Measurements from ENCODE around the gene WFIKKN1.

The WFIKKN1 gene

DNA sequence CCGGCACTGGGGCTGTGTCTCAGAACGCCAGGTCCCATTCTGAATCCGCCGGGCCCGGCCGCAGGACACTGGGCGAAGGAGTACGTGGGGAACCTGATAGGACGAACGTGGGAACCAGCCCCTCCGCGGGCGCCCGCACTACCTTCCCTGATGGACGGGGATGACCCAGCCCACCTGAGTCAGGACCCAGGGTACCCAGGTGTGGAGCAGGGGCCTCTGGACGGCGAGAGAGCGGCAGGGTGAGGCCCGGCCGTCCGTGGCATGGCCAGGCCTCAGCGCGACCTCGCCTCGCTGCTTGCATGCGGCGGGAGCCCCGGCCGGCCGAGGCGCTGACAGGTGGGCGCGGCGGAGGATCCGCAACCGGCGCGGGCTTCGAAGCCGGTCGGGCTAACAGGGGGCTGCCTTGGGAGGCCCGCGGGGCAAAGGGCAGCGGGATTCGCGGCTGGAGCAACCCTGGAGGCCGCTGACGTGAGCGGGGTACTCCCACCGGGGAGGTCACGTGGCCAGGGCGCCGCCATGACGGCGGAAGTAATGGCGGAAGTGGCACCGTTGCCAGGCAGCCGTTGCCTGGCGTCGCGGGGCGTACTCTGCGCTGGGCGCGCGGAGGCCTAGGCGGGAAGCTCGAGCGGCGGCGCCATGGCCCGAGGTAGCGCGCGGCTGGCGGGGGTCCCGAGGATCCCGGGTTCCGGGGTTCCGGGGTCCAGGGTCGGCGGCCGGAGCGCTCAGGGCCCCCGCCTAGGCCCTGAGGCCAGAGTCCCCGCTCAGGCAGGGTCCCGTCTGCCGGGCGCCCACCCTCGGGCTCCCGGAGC, 18.2 kb downstream of the WFIKKN1 start, which contains the start of gene WDR90 (continued):
- TF ChIP-seq, protein P1, sequence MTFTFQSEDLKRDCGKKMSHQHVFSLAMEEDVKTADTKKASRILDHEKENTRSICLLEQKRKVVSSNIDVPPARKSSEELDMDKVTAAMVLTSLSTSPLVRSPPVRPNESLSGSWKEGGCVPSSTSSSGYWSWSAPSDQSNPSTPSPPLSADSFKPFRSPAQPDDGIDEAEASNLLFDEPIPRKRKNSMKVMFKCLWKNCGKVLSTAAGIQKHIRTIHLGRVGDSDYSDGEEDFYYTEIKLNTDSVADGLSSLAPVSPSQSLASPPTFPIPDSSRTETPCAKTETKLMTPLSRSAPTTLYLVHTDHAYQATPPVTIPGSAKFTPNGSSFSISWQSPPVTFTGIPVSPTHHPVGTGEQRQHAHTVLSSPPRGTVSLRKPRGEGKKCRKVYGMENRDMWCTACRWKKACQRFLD (tag by site-specific recombination; IDR thresholded peaks at IDR 0.05), result no peak
- TF ChIP-seq, protein P2, sequence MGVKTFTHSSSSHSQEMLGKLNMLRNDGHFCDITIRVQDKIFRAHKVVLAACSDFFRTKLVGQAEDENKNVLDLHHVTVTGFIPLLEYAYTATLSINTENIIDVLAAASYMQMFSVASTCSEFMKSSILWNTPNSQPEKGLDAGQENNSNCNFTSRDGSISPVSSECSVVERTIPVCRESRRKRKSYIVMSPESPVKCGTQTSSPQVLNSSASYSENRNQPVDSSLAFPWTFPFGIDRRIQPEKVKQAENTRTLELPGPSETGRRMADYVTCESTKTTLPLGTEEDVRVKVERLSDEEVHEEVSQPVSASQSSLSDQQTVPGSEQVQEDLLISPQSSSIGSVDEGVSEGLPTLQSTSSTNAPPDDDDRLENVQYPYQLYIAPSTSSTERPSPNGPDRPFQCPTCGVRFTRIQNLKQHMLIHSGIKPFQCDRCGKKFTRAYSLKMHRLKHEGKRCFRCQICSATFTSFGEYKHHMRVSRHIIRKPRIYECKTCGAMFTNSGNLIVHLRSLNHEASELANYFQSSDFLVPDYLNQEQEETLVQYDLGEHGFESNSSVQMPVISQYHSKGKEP (tag by site-specific recombination; IDR thresholded peaks at IDR 0.05), result no peak
- TF ChIP-seq, protein P3, sequence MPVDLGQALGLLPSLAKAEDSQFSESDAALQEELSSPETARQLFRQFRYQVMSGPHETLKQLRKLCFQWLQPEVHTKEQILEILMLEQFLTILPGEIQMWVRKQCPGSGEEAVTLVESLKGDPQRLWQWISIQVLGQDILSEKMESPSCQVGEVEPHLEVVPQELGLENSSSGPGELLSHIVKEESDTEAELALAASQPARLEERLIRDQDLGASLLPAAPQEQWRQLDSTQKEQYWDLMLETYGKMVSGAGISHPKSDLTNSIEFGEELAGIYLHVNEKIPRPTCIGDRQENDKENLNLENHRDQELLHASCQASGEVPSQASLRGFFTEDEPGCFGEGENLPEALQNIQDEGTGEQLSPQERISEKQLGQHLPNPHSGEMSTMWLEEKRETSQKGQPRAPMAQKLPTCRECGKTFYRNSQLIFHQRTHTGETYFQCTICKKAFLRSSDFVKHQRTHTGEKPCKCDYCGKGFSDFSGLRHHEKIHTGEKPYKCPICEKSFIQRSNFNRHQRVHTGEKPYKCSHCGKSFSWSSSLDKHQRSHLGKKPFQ (tag by site-specific recombination; IDR thresholded peaks at IDR 0.05), result peak; percentile 84; the same call in 1 of the 2 replicates
- TF ChIP-seq, protein P4, sequence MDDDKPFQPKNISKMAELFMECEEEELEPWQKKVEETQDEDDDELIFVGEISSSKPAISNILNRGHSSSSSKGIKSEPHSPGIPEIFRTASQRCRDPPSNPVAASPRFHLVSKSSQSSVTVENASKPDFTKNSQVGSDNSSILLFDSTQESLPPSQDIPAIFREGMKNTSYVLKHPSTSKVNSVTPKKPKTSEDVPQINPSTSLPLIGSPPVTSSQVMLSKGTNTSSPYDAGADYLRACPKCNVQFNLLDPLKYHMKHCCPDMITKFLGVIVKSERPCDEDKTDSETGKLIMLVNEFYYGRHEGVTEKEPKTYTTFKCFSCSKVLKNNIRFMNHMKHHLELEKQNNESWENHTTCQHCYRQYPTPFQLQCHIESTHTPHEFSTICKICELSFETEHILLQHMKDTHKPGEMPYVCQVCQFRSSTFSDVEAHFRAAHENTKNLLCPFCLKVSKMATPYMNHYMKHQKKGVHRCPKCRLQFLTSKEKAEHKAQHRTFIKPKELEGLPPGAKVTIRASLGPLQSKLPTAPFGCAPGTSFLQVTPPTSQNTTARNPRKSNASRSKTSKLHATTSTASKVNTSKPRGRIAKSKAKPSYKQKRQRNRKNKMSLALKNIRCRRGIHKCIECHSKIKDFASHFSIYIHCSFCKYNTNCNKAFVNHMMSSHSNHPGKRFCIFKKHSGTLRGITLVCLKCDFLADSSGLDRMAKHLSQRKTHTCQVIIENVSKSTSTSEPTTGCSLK (tag by site-specific recombination; IDR thresholded peaks at IDR 0.05), result no peak
- TF ChIP-seq ZNF146 (tag by site-specific recombination; IDR thresholded peaks at IDR 0.05) (no peak), ZNF404 (tag by site-specific recombination; IDR thresholded peaks at IDR 0.05) (no peak), ZNF16 (tag by site-specific recombination; IDR thresholded peaks at IDR 0.05; ENCODE audit: low read depth) (no peak), YY2 (tag by site-specific recombination; IDR thresholded peaks at IDR 0.05) (peak; percentile 97), ZNF670 (tag by site-specific recombination; IDR thresholded peaks at IDR 0.05; ENCODE audit: low read depth) (no peak), GLI4 (tag by site-specific recombination; IDR thresholded peaks at IDR 0.05) (no peak), ZNF121 (tag by site-specific recombination; IDR thresholded peaks at IDR 0.05) (0 out of 2 replicates have a peak, but pooled peaks have one; percentile 12), ZNF664 (tag by site-specific recombination; IDR thresholded peaks at IDR 0.05) (no peak), ZNF221 (tag by site-specific recombination; IDR thresholded peaks at IDR 0.05; ENCODE audit: borderline replicate concordance) (no peak), SP2 (tag by site-specific recombination; IDR thresholded peaks at IDR 0.05) (peak; percentile 86), ZNF596 (tag by site-specific recombination; IDR thresholded peaks at IDR 0.05) (no peak), ZNF473 (tag by site-specific recombination; IDR thresholded peaks at IDR 0.05) (no peak), ZNF48 (tag by site-specific recombination; IDR thresholded peaks at IDR 0.05) (no peak), KLF8 (tag by site-specific recombination; IDR thresholded peaks at IDR 0.05) (peak; percentile 70; the same call in 1 of the 2 replicates), TRIM28 (IDR thresholded peaks at IDR 0.05; ENCODE audit: borderline replicate concordance, low read length) (no peak; the same call in 1 of the 2 replicates)
- TF ChIP-seq, protein P5, sequence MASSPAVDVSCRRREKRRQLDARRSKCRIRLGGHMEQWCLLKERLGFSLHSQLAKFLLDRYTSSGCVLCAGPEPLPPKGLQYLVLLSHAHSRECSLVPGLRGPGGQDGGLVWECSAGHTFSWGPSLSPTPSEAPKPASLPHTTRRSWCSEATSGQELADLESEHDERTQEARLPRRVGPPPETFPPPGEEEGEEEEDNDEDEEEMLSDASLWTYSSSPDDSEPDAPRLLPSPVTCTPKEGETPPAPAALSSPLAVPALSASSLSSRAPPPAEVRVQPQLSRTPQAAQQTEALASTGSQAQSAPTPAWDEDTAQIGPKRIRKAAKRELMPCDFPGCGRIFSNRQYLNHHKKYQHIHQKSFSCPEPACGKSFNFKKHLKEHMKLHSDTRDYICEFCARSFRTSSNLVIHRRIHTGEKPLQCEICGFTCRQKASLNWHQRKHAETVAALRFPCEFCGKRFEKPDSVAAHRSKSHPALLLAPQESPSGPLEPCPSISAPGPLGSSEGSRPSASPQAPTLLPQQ (tag by site-specific recombination; IDR thresholded peaks at IDR 0.05), result peak; percentile 71; the same call in 1 of the 2 replicates
- TF ChIP-seq, protein P6, sequence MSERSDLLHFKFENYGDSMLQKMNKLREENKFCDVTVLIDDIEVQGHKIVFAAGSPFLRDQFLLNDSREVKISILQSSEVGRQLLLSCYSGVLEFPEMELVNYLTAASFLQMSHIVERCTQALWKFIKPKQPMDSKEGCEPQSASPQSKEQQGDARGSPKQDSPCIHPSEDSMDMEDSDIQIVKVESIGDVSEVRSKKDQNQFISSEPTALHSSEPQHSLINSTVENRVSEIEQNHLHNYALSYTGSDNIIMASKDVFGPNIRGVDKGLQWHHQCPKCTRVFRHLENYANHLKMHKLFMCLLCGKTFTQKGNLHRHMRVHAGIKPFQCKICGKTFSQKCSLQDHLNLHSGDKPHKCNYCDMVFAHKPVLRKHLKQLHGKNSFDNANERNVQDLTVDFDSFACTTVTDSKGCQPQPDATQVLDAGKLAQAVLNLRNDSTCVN (tag by site-specific recombination; optimal IDR thresholded peaks at IDR 0.05), result peak; percentile 83
- TF ChIP-seq, protein P7, sequence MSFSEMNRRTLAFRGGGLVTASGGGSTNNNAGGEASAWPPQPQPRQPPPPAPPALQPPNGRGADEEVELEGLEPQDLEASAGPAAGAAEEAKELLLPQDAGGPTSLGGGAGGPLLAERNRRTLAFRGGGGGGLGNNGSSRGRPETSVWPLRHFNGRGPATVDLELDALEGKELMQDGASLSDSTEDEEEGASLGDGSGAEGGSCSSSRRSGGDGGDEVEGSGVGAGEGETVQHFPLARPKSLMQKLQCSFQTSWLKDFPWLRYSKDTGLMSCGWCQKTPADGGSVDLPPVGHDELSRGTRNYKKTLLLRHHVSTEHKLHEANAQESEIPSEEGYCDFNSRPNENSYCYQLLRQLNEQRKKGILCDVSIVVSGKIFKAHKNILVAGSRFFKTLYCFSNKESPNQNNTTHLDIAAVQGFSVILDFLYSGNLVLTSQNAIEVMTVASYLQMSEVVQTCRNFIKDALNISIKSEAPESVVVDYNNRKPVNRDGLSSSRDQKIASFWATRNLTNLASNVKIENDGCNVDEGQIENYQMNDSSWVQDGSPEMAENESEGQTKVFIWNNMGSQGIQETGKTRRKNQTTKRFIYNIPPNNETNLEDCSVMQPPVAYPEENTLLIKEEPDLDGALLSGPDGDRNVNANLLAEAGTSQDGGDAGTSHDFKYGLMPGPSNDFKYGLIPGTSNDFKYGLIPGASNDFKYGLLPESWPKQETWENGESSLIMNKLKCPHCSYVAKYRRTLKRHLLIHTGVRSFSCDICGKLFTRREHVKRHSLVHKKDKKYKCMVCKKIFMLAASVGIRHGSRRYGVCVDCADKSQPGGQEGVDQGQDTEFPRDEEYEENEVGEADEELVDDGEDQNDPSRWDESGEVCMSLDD (tag by site-specific recombination; IDR thresholded peaks at IDR 0.05), result 0 out of 2 replicates have a peak, but pooled peaks have one; percentile 37
- TF ChIP-seq, protein P8, sequence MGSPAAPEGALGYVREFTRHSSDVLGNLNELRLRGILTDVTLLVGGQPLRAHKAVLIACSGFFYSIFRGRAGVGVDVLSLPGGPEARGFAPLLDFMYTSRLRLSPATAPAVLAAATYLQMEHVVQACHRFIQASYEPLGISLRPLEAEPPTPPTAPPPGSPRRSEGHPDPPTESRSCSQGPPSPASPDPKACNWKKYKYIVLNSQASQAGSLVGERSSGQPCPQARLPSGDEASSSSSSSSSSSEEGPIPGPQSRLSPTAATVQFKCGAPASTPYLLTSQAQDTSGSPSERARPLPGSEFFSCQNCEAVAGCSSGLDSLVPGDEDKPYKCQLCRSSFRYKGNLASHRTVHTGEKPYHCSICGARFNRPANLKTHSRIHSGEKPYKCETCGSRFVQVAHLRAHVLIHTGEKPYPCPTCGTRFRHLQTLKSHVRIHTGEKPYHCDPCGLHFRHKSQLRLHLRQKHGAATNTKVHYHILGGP (tag by site-specific recombination; IDR thresholded peaks at IDR 0.05), result no peak
- TF ChIP-seq, protein P9, sequence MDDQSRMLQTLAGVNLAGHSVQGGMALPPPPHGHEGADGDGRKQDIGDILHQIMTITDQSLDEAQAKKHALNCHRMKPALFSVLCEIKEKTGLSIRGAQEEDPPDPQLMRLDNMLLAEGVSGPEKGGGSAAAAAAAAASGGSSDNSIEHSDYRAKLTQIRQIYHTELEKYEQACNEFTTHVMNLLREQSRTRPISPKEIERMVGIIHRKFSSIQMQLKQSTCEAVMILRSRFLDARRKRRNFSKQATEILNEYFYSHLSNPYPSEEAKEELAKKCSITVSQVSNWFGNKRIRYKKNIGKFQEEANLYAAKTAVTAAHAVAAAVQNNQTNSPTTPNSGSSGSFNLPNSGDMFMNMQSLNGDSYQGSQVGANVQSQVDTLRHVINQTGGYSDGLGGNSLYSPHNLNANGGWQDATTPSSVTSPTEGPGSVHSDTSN (CRISPR knock-in tag; IDR thresholded peaks at IDR 0.05), result peak; percentile 68

All from HEK293 (cell line).